Stimulated activated CD8-positive, alpha-beta memory T cell treated with anti-CD3 and anti-CD28 coated beads, Interleukin-12 subunit alpha, Interleukin-12 subunit beta, amount 100 ng/mL, for 1 hour (primary cell): ENCODE data around the gene EREG.

ENCODE experiments used
- DNase-seq: peaks from one replicate; pipeline ENCODE4 v3.0.0-alpha.2; 2020; ENCODE audit warnings: low read depth

Gene EREG

DNA sequence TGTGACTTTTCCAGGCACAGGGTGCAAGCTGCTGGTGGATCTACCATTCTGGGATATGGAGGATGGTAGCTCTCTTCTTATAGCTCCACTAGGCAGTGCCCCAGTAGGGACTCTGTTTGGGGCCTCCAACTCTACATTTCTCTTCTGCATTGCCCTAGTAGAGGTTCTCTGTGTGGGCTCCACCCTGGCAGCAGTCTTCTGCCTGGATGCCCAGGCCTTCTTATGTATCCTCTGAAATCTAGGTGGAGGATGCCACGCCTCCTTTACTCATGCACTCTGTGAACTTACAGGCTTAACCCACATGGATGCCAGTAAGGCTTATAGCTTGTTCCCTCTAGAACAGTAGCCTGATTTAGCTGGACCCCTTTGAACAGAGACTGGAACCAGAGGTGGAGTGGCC is 20.9 kb upstream of the EREG start:
- DNase-seq: no peak

DNA sequence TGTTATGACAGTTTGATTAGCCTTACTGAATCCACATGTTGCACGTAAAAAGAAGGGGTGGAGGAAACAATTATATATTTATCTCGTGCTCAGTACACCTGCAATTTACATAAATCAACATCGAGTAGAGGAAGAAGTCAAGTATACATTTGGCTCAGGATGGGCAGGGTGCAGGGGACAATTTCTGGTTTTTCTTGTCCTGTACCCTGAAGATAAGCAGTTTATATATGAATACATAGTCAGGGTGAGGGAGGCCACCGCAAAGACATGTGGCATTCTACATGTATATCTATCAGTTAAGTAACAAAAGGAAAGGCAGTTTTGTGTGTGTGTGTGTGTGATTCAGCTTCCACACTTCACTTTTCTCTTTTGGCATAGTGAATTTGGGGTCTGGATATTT is 11.1 kb upstream of the EREG start:
- no peak for DNase-seq

DNA sequence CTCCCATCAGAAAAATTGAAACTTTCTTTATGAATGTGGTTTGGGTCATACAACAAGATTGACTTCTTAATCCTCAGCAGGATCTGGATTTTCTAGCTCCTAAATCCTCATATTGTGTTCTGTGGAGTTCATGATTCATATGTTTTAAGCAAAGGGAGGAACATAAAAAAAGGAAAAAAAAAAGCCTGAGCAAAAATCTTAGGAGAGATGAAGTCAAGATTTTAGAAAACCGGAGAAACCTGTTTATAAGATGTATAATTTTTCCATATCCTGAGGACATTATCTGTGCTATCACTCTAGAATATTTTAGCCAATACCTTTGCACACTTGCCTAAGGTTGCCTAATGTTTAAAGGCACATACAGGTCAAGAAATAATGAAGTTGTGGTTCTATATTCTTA is 7.0 kb upstream of the EREG start:
- no peak for DNase-seq

DNA sequence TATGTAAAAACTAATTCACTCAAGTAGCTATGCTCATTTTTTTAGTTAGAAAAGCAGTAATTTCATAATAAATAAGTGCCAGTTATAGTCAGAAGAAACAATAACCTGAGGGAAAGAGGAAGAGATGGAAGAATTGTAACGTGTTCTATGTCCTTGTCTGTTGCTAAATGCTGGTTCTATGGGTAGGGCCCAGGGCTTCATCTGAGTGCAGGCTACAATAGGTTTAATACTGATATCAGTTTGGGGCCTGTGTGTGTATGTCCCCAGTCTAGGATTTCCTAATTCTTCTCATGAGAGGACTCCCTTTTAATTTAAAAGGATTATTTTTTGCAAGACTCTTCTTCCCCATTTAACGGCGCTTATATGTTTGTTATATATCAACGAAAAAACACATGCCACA is 3.3 kb upstream of the EREG start:
- DNase-seq: no peak

DNA sequence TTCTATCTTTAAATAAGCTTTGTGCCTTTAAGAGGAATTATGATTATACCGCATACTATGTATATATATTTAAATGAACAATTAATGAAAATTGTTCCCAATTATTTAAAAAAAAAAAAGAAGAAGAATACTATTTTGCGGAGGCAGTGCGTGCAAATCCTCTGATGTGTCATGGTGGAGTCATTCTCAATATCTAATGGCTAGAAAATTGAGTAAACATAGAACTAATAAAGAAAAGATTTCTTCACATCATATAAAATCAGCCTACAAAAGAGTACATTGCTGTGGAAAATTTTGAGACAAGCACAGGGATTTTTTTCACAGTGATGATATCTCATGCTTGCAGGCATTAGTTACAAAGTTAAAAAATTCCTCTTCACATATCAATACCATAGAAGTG is 2.6 kb upstream of the EREG start:
- DNase-seq: no peak

DNA sequence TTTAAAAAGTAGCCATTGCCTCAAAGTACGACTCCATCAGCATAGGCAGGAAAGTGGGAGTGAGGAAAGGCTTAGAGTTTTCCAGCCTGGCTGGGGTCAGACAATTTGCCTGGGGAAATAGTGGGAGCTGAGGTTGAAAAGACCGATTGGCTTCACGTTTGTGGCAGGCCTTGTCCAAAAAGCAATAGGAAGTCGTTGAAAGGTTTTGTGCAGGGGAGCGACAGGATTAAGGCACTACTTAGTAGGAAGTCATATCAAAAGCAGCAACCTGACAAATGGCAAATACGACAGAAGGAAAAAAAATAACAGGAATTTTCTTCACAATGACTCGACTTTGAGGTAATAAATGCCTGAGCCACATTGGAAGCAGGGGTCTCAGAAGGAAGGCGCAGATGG is 691 bp upstream of the EREG start:
- no peak for DNase-seq

DNA sequence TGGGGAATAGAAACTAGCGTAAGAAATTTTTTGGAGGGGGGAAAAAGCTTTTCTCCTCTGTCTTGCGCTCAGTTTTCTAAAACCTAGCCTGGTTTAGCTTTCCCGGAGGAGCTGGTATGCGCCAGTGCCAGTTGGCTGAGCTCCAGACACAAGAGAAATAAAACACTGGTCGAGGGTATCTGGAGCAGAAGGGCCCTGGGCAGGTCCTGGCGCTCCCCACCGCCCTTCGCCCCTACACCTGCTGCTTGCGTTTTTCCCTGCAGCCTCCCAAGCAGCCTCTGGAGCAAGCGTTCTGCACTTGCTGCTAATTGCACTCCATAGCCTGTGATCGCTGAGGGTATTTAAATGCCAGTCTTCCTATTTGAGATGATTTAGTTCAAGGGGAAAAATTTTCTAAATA is 816 bp downstream of the EREG start:
- no peak for DNase-seq

DNA sequence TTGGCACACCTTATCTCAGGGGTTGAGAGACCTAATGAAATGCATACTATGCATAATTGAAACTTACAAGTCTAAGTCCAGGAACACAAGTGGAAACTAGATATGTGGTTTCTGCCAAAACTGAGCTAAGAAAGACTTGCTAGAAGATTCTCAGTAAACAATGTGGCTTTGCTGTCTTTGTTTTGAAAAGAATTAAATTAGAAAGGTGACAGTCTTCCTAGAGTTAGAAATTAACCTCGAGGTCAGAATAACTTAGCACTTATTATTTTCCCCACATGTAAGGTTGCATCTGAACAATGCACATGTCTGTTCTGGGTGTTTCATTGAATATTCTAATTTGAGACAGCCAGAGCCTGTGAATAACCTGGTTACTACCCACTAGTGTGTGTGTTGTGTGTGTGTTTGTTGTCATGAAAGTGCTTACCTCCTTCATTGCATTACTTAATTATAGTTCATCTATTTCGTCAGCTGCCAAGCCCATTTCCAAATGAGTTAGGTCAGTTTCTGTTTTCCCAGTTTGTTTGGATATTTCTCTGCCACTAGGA is 1.5 kb downstream of the EREG start:
- DNase-seq: no peak

DNA sequence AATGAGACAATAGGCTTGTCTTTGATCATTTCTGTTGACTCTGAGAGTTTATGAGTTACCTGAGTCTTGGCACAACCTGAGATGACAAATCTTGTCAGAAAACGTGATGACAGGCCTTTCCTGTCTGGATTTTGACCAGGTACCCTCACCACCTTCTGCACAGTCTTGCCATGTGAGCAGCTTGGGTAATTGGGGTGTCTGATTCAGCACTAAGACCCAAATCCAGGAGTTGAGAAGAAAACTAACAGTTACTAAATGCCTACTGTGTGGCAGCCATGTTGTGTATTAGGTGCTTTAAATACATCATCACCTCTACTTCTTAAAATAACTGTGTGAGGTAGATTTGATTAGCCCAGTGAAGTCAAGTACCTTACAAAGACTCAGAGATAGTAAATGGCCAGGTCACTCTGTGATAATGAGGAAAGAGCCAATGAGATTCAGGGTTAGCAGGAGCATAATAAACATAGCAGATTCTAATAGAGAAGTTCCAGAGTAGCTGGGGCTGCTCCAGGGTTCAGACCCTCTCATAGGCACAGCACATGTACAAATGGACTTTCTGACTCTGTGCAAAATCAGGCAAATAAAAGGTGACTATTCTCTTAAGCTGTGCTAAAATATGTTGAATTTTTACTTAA is 2.8 kb downstream of the EREG start:
- no peak for DNase-seq

DNA sequence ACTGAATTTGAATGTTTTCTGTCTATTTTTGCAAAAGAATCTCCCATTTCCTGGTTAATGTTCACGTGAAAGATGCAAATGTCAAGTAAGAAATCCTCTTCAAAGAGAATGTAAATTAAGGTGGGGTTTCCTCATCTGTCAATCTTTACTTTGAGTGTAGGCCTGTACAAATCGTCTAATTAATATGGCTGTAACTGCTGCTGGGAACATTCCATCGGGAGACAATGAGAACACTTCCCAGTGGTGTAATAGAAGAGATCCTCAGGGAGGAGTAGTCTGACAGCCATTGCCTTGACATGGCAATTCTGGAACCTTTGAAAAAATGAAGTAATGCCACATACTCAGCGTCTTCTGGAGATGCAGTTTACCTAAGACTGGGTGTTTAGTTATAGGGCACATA is 3.7 kb downstream of the EREG start:
- no peak for DNase-seq

DNA sequence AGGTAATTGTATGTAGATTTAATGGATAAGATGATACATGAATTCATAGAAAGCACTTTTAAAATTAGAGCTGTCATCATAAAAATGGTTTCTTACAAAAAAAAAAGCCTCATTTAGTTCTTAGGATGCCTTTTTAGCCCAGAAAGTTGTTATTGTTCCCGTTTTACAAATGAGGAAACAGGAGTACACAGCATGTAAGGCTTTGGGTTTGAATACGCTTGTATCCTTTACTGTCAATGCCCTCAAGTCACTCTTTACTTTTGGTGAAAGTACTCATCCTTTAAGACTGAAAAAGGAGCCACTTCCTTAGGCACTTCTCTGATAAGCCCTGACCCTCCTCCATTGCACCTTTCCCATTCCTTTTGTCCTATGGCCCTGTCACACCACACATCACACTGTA is 4.9 kb downstream of the EREG start:
- no peak for DNase-seq

DNA sequence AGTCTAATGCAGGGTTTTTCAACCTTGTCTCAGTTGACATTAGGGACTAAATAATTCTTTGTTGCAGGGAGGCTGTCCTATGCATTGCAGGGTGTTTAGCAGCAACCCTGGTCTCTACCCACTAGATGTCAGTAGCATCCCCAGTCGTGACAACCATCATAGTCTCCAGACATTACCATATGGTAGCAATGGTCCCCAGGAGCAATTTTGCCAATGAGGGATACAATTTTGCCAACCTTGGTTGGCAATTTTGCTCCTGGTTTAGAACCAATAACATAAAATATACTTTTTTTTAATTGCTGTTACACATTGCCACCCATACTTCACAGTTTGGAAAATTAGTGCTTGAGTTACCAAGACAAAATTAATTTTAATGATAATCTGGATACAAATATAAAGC is 6.0 kb downstream of the EREG start:
- no peak for DNase-seq

DNA sequence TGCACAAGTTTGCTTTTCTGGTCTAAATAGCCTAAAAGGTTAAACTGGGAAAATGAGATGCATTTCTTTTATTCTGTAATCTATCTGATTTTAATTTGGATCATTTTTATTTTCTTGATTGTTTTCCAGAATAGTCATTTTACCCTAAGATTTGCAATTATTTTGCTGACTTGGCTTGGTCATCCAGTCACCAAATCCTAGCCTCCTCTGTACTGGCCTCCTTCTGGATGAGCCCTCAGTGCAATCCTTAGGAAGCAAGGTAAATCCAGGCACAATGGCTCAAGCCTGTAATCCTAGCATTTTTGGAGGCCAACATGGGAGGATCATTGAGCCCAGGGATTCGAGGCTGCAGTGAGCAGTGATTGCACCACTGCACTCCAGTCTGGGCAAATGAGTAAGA is 9.2 kb downstream of the EREG start:
- no peak for DNase-seq

DNA sequence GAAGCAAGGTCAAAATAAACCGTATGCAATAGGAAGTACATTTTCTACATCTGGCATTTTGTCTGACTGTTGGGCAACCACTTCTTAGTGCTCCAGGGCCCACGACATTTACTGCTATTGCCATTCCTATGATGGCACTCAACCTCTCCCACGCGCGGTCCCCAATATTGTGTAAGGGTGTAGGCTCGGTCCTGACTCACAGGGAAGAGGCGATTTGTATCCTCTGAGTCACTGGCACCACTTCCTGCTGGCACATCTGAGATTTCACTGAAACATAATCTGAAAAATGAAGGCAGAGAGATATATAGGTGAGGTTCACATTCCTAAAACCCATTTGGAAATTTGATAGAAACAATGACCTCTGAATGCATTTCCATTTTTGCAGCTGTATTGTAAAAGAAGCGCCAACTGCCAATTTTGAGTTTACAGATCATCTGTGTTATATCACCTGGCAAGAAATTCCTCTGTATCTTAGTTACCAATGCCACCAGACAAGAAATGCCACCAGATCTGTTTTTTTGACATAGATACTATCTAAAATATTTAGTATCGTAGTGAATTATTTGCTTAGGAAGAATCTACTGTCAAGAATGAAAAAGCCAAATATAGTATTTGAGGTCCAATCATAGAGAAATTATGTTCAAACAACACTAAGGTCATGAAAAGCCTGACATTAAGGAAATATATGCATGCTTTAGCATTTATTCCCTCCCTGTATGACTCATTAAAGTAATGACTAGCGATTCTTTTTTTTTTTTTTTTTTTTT is 9.8 kb downstream of the EREG start:
- DNase-seq: no peak

DNA sequence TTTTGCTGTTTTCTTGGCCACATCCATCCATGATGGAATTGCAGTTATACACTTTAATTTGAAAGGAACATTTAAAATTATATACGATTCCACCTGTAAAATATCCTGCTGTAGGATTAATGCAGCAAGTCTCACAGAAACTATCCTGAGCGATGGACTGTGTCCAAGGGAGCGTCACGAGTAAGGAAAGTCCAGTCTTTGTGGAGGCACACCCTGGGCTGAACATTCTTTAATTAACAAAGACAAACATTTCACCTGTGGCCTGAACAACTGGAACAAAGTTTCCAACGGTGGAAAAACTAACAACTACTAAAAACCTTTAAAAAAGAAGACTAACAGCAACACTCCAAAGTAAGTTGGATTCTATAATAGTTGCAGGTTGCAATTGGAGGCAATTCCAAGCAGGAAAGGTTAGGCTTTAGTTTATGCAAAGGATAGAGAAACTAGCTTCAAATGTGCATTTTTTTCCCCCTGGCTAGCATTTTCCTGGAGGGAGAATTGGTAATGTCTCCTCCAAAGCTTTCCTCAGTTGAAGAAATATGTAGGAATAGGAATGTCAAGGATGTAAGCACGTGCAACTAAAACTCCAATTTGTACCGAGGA is 11.0 kb downstream of the EREG start:
- no peak for DNase-seq

DNA sequence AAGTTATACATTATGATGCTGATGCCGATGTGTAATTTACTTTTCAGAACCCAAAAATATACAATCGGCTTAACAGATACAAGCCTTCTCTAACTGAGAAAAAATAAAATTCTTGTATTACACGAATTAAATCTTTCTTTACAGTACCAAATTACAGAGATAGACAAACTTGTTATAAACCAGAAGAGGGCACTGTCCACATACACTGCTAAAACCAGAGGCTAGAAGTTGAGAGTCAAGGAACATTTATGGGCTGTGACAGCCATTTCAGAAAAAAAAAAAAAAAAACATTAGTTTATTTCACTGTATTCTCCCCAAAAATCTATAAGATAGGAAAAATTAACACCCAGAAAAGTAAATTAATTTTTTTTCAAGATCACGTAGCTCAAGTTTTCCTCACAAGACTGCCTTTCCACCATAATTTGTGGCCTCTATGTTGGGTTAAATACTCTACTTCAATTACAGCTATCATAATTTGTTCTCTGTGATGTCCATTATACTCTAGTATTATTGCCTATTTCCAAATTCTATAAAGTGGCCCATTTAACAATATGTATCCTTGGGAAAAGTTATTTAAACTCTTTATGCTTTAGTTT is 12.0 kb downstream of the EREG start:
- DNase-seq: no peak

DNA sequence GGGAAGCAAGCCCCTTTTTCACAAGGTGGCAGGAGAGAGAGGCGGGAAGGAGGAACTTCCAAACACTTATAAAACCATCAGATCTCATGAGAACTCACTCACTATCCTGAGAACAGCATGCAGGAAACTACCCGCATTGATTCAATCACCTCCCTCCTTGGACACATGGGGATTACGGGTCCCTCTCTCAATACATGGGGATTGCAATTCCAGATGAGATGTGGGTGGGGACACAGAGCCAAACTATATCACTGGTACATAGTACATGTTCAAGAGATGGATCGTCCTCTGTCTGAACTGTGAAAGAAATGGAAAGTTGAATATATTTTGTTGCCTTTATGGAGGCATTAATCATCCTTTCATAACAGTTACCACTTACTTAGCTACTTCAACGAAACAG is 12.8 kb downstream of the EREG start:
- DNase-seq: no peak

DNA sequence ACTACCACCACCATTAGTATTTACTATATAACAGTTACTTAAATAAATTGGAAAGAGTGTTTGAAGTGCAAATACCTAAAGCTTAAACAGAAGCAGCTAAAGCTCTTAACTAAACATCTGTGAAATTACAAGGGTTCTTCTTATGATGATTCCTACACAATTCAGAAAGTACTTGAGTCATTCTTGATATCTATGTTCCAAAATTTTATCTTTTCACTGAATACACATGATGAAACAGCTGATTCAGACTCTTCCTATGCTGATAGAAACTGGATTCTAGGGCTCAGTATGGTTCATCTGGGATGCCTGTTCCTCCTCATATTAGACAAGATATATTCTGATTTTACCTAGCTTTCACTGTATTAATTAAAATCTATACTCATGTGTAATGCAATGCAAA is 13.6 kb downstream of the EREG start:
- no peak for DNase-seq

DNA sequence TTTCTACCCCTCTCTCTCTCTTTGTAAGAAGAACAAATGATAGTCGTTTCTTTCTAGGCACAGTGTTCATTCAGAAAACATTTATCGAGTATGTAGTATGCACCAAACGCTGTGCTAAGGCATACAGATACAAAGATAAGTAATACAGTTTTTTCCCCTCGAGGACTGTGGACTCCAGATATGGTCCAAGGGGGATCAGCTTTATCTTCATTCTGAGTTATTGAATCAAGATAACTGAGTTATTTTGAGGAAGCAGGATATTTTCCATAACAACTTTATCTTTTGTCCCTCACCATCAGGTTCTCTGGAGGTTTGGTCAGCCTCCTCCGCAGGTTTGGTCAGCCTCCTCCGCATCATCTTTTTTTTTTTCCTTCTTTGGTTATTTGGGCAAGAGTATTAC is 15.0 kb downstream of the EREG start:
- no peak for DNase-seq

DNA sequence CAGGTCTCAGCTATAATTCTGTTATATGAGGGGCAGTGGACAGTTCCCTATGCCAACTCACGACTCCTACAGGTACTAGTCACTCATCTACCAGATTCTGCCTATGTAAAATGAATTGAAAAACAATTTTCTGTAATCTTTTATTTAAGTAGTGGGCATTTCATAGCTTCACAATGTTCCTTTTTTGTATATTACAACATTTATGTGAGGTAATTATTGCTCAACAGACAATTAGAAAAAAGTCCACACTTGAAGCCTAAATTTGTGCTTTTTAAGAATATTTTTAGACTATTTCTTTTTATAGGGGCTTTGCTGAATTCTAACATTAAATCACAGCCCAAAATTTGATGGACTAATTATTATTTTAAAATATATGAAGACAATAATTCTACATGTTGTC is 20.4 kb downstream of the EREG start:
- DNase-seq: no peak

DNA sequence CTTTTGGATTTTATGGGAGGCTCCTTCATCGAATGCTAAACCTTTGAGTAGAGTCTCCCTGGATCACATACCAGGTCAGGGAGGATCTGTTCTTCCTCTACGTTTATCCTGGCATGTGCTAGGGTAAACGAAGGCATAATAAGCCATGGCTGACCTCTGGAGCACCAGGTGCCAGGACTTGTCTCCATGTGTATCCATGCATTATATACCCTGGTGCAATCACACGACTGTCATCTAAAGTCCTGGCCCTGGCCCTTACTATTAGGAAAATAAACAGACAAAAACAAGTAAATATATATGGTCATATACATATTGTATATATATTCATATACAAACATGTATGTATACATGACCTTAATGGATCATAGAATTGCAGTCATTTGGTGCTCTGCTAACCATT is 21.2 kb downstream of the EREG start:
- no peak for DNase-seq

DNA sequence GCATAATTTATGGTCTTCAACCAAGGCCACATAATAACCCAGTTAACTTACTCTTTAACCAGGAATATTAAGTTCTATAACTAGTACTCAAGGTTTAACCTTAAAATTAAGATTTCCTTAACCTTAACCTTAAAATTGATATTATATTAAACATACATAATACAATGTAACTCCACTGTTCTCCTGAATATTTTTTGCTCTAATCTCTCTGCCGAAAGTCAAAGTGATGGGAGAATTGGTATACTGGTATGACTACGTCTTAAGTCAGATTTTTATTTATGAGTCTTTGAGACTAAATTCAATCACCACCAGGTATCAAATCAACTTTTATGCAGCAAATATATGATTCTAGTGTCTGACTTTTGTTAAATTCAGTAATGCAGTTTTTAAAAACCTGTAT is 22.8 kb downstream of the EREG start:
- no peak for DNase-seq

DNA sequence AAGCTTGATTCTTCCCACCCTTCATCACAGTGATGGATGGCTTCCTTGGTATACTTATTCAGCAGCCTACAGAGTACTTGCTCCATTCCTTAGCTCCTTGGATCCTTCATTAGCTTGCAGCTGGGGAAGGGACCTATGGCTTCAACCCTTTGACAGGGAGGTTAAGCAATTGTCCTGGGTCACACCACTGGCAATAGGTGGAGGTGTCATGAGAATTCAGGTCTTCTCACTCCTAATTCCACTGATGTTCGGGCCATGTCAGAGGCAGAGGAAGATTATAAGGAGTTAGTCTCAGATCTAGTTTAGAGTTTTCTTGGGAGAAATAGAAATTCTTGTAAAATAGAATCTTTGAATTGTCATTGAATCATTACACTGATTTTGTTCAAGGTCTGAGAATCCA is 24.5 kb downstream of the EREG start:
- no peak for DNase-seq
